ENCODE data around the gene ZNF836. TPM values are rescaled to one million over a fixed set of nuclear protein-coding genes. Genes with fewer than 3 reads are reported as not detected.

ZNF836 gene
- total RNA-seq, 1 experiment from 2014 or later, result 28.8 TPM

DNA sequence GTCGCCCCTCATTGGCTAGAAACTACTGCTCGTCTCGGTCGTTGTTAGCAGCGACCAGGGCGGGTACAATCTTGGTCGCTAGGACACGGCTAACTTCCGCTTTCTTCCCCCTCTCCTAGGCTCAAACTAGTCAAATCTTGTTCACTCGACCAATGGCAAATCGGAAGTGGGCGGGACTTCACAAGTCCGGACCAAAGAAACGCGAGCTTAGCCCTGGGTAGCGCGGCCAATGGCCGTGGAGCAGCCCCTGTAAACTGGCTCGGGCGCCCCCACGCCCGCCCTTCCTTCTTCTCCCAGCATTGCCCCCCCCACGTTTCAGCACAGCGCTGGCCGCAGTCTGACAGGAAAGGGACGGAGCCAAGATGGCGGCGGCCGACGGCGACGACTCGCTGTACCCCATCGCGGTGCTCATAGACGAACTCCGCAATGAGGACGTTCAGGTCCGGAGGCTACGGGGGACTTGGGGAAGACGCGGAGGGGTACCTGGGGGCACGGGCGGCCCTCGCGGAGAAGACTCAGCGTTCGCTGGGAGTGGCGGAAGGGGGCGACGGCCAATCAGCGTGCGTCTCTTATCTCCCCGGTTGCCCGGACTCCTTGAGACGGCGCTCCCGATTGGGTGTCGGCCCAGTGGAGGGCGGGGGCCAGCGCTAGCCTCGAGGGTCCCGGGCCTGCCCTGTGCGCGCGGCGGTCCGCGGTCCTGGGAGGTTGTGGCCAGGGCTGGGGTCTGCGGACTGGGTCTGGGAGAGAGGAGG, 18.5 kb upstream of the ZNF836 start, which contains the start of gene PPP2R1A (continued):
- TF ChIP-seq, protein P1, sequence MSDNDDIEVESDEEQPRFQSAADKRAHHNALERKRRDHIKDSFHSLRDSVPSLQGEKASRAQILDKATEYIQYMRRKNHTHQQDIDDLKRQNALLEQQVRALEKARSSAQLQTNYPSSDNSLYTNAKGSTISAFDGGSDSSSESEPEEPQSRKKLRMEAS (CRISPR knock-in tag; IDR thresholded peaks at IDR 0.05), result peak; percentile 80
- TF ChIP-seq EMX1 (CRISPR knock-in tag; IDR thresholded peaks at IDR 0.05), result no peak

DNA sequence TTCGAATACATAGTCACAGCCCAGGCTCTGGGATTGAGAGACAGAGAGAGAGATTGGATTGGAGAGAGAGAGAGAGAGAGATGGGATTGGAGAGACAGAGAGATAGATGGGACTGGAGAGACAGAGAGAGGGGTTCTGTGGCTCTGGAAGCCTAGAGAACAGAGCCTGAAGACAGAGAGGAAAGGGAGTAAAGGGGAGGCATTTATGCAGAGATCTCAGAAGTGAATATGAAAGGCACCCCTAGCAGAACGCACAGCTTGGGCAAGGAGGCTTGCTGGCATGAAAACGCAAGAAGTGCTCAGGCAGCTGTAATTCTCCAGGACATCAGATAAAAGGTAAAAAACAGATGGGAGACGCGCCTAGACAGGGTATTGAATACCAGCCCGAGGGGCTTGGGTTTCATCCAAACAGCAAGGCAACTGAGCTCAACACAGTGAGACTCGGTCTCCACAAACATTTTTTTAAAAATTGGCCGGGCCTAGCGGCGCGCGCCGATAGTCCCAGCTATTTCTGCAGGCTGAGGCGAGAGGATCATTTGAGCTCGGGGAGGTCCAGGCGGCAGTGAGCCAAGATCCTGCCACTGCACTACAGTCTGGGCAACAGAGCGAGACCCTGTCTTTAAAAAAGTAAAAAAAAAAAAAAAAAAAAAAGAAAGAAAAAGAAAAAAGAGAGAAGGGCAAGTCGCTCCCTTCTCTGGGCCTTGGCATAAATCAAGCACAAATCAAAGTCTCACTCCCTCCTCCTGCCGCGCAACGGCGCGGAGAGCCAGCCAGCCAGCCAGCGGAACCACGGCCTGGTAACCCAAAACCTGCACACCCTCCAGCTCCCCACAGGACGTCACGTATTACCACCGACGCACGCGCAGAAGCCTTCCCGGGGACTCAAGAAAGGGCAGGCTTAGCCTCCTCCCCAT, 17.7 kb upstream of the ZNF836 start:
- Mint-ChIP-seq H3K27me3 (ENCODE audit: low read depth) (no peaks in the 10 kb centered on the region; the same call in 1 of the 2 replicates), H3K4me3 (peak overlapping the region; percentile 96), H3K27ac (peak overlapping the region; percentile 99), H3K4me1 (peaks cover 30% of the 10 kb centered on the region), H3K36me3 (peaks cover 16% of the 10 kb centered on the region), H3K9me3 (no peaks in the 10 kb centered on the region)
- ATAC-seq, result peak; percentile 1
- peak; percentile 98 for DNase-seq (ENCODE audit: low spot score)
- ChIA-PET CTCF (interaction anchor here (0.7 to 1.5 kb wide), 8 partner anchors 8 to 532 kb away, joined by 3 to 20 read pairs (median 4); partner anchors contain the start of genes ZNF616 and ZNF836), POLR2A (interaction anchor here (0.6 to 2.6 kb wide), 12 partner anchors 11 to 1748 kb away, joined by 3 to 21 read pairs (median 5); partner anchors contain the start of gene ZNF616)
- TF ChIP-seq GTF2I (CRISPR knock-in tag; conservative IDR thresholded peaks at IDR 0.05) (0 out of 2 replicates have a peak, but pooled peaks have one; percentile 29), ZNF121 (CRISPR knock-in tag; IDR thresholded peaks at IDR 0.05) (peak; percentile 95), GABPB1 (CRISPR knock-in tag; IDR thresholded peaks at IDR 0.05) (peak; percentile 21; the same call in 1 of the 2 replicates)
- TF ChIP-seq, protein P2, sequence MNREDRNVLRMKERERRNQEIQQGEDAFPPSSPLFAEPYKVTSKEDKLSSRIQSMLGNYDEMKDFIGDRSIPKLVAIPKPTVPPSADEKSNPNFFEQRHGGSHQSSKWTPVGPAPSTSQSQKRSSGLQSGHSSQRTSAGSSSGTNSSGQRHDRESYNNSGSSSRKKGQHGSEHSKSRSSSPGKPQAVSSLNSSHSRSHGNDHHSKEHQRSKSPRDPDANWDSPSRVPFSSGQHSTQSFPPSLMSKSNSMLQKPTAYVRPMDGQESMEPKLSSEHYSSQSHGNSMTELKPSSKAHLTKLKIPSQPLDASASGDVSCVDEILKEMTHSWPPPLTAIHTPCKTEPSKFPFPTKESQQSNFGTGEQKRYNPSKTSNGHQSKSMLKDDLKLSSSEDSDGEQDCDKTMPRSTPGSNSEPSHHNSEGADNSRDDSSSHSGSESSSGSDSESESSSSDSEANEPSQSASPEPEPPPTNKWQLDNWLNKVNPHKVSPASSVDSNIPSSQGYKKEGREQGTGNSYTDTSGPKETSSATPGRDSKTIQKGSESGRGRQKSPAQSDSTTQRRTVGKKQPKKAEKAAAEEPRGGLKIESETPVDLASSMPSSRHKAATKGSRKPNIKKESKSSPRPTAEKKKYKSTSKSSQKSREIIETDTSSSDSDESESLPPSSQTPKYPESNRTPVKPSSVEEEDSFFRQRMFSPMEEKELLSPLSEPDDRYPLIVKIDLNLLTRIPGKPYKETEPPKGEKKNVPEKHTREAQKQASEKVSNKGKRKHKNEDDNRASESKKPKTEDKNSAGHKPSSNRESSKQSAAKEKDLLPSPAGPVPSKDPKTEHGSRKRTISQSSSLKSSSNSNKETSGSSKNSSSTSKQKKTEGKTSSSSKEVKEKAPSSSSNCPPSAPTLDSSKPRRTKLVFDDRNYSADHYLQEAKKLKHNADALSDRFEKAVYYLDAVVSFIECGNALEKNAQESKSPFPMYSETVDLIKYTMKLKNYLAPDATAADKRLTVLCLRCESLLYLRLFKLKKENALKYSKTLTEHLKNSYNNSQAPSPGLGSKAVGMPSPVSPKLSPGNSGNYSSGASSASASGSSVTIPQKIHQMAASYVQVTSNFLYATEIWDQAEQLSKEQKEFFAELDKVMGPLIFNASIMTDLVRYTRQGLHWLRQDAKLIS (CRISPR knock-in tag; IDR thresholded peaks at IDR 0.05; ENCODE audit: borderline replicate concordance), result no peak

DNA sequence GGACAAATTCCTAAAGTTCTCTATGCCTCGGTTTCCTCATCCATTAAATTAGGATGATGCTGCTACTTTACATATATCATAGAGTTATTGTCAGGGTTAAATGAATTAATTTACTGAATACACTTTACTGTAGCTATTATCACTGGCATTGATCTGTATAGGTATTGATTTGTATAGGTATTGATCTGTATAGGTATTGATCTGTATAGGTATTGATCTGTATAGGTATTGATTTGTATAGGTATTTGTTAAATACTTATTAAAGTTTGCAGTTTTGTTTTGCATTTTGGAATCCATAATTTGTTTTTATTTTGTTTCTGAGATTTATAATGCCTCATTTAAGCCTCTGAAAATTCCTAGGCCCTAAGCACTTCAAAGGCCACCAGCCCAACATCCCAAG, 16.0 kb upstream of the ZNF836 start:
- Mint-ChIP-seq H3K36me3 (0 out of 2 replicates have a peak, but pooled peaks cover 7% of the 10 kb centered on the region), H3K27me3 (ENCODE audit: low read depth) (no peaks in the 10 kb centered on the region)
- ATAC-seq, result no peak

More for the DNA sequence above, 16.0 kb upstream of the ZNF836 start:
- H3K4me3 Mint-ChIP-seq, result no peak overlapping the region
- CTCF ChIA-PET, result no interaction called here
- POLR2A ChIA-PET, result no interaction called here
- H3K27ac Mint-ChIP-seq, result no peak overlapping the region
- H3K4me1 Mint-ChIP-seq, result peaks cover 20% of the 10 kb centered on the region
- no peaks in the 10 kb centered on the region for H3K9me3 Mint-ChIP-seq
- no peak for DNase-seq (ENCODE audit: low spot score)
- TF ChIP-seq SMAD3 (CRISPR knock-in tag; IDR thresholded peaks at IDR 0.05; ENCODE audit: borderline replicate concordance) (no peak), ZNF138 (CRISPR knock-in tag; conservative IDR thresholded peaks at IDR 0.05) (no peak), SMAD4 (CRISPR knock-in tag; IDR thresholded peaks at IDR 0.05) (no peak), ATF1 (CRISPR knock-in tag; IDR thresholded peaks at IDR 0.05) (no peak), ZNF671 (CRISPR knock-in tag; IDR thresholded peaks at IDR 0.05) (no peak), SP1 (CRISPR knock-in tag; conservative IDR thresholded peaks at IDR 0.05) (no peak), ETV6 (CRISPR knock-in tag; IDR thresholded peaks at IDR 0.05) (no peak), RELA (CRISPR knock-in tag; IDR thresholded peaks at IDR 0.05; ENCODE audit: borderline replicate concordance) (no peak)
- TF ChIP-seq, protein P3, sequence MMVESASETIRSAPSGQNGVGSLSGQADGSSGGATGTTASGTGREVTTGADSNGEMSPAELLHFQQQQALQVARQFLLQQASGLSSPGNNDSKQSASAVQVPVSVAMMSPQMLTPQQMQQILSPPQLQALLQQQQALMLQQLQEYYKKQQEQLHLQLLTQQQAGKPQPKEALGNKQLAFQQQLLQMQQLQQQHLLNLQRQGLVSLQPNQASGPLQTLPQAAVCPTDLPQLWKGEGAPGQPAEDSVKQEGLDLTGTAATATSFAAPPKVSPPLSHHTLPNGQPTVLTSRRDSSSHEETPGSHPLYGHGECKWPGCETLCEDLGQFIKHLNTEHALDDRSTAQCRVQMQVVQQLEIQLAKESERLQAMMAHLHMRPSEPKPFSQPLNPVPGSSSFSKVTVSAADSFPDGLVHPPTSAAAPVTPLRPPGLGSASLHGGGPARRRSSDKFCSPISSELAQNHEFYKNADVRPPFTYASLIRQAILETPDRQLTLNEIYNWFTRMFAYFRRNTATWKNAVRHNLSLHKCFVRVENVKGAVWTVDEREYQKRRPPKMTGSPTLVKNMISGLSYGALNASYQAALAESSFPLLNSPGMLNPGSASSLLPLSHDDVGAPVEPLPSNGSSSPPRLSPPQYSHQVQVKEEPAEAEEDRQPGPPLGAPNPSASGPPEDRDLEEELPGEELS (CRISPR knock-in tag; IDR thresholded peaks at IDR 0.05), result no peak
- TF ChIP-seq, protein P4, sequence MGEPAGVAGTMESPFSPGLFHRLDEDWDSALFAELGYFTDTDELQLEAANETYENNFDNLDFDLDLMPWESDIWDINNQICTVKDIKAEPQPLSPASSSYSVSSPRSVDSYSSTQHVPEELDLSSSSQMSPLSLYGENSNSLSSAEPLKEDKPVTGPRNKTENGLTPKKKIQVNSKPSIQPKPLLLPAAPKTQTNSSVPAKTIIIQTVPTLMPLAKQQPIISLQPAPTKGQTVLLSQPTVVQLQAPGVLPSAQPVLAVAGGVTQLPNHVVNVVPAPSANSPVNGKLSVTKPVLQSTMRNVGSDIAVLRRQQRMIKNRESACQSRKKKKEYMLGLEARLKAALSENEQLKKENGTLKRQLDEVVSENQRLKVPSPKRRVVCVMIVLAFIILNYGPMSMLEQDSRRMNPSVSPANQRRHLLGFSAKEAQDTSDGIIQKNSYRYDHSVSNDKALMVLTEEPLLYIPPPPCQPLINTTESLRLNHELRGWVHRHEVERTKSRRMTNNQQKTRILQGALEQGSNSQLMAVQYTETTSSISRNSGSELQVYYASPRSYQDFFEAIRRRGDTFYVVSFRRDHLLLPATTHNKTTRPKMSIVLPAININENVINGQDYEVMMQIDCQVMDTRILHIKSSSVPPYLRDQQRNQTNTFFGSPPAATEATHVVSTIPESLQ (CRISPR knock-in tag; IDR thresholded peaks at IDR 0.05), result no peak

Measured in WTC11 (cell line).